OCI-LY1 (cell line): ENCODE measurements around the gene COL15A1.

Experiments used
- EZH2 ChIP-seq: fragments of 200-600 bp; sonication (generic), shearing (Covaris generic); IDR thresholded peaks from 2 replicates; pipeline ENCODE4 v1.8.0; 2017; ENCODE audit warnings: borderline replicate concordance, mixed run types, mild to moderate bottlenecking, antibody characterized with exemption, low read length, moderate library complexity, mixed read lengths
- TF ChIP-seq, protein P1 (sequence below): fragments of 200-600 bp; sonication (generic), shearing (Covaris generic); IDR thresholded peaks from 2 replicates; pipeline ENCODE4 v1.5.1; 2017; ENCODE audit warnings: mild to moderate bottlenecking, antibody characterized with exemption, low read length, moderate library complexity, mixed read lengths

DNA sequence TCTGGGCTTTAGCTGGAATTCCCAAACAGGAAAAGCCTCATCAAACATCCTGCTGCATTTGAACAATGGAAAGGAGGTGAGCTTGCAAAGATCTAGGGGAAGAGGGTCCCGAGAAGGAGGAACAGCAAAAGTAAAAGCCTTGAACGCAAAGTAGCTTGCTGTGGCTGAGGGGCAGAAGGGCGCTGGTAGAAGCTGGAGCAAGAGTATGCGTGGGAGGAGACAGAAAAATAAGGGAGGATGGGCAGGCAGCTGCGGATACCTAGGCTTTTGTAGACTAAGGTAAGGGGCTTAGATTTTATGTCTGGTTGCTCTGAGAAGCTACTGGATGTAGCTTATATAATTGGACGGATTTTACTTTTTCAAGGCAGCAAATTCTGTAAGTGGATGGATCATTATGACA is 139.3 kb downstream of the COL15A1 start:
- TF ChIP-seq, protein P1, sequence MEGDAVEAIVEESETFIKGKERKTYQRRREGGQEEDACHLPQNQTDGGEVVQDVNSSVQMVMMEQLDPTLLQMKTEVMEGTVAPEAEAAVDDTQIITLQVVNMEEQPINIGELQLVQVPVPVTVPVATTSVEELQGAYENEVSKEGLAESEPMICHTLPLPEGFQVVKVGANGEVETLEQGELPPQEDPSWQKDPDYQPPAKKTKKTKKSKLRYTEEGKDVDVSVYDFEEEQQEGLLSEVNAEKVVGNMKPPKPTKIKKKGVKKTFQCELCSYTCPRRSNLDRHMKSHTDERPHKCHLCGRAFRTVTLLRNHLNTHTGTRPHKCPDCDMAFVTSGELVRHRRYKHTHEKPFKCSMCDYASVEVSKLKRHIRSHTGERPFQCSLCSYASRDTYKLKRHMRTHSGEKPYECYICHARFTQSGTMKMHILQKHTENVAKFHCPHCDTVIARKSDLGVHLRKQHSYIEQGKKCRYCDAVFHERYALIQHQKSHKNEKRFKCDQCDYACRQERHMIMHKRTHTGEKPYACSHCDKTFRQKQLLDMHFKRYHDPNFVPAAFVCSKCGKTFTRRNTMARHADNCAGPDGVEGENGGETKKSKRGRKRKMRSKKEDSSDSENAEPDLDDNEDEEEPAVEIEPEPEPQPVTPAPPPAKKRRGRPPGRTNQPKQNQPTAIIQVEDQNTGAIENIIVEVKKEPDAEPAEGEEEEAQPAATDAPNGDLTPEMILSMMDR, result no peak
- no peak for TF ChIP-seq EZH2
